A172 (cell line): ENCODE results near the gene AP1M2. TPM values are rescaled to one million over a fixed set of nuclear protein-coding genes. Genes with fewer than 3 reads are reported as not detected.
"Not testable (repeated sequence)": the region's sequence is repeated elsewhere in the genome, so short reads cannot be mapped to it uniquely, and the experiment has no call there.

Experiments used
- DNase-seq: peaks from one replicate; pipeline ENCODE4 v3.0.0-alpha.2; 2015; ENCODE audit warnings: low spot score
- total RNA-seq: library from RNA; depleted of rRNA; stranded (reverse); fragments of >200 nt; shearing (Covaris generic); gene quantifications from 2 replicates; pipeline ENCODE4 v1.2.3, GENCODE V29; 2014

Gene AP1M2
- total RNA-seq, 1 experiment from 2014 or later: 39.4 TPM

DNA sequence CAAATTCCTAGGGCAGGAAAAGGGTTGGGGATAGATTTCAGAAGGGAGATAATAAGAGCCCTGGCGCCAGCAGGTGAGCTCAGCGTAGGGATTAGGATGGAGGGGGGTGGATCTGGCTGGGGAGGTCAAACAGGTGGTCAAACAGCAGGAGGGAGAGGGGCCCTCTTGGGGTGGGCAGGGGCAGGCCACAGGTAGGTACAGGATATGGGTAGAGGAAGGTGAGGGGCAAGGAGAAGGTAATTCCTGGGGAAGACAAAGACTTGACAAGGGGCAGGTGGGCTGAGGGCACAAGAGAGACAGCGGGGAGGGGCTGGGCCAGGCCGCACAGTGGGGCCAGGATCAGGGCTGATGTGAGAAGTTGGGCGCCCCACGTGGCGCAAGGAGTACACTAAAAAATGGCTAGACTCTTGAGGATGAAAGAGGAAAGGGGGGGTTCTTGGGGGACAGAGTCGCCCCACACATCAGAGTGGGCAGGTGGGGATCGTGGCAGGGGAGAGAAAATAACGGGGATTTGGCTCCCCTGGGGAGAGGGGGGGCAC, 22.0 kb downstream of the AP1M2 start:
- peak; percentile 32 for DNase-seq

- no peak for DNase-seq
Observed at GRCh38 chr19:10562609-10563008, 24.5 kb downstream of the AP1M2 start.

DNA sequence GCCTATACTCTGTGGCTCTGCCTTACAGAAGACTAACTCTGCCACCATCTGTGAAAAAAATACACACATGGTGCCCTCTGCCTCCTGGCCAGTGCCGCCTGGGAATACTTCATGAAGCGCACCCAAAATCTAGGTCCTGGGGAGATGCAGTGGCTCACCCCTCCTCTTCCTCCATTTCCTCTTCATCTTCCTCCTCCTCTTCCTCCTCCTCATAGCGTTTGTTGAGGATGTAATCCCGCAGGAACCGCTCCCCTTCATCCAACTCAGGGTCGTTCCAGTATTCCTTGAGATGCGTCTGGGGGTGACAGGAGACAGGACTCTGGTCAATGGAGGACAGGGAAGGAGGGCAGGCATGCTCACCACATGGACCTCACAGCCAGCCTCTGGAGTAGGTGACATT, 27.0 kb downstream of the AP1M2 start:
- DNase-seq: no peak

DNA sequence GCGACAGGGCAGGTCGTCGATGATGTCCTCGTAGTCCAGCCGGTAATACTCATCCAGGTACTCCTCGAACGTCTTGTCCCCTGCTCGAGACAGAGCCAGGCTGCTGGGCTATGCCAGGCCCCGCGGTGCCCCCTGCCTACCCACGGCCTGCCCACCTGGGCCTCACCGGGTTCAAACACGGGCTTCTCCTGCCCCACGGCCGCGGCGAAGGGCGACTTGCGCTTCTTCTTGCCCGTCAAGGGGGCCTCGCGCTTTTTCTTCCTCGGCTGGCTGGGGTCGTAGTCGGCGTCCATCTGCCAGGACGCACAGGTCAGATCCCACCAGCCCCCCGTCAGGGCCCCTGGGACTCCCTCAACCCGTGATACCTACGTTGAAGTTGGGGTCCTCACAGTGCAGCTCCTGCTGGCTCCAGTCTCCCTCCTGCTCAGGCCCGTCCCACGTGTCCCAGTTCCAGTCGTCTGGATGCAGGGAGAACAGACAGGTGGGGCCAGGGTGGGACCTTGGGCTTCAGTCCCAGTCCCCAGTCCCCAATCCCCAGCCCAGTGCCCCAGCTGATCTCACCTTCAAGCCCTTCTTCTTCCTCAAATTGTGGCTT, 29.4 kb downstream of the AP1M2 start:
- no peak for DNase-seq

GRCh38 chr19:10555610-10555973, 31.5 kb downstream of the AP1M2 start:
- no peak for DNase-seq

GRCh38 chr19:10554760-10555609, 32.1 kb downstream of the AP1M2 start:
- no peak for DNase-seq

DNA sequence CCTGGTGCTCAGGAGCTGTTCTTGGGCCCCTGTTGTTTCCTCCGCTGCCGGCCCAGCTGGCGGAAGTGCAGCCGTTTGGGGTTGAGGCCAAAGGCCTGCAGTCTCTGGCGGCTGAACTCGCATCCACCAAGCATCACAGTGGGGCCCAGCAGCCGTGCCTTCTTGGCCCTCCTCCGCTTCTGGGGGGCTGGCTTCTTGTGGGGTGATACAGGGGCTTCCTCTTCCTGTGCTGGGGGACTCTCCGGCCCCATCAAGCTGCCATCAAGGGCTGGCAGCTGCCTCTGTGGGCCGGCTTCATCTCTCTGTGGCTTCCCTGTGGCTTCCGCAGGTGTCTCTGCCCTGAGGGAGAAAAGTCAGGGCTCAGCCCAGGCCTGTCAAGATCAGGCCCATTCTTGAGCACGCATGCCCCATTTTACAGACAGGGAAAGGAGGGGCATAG, 33.1 kb downstream of the AP1M2 start:
- DNase-seq: no peak

DNA sequence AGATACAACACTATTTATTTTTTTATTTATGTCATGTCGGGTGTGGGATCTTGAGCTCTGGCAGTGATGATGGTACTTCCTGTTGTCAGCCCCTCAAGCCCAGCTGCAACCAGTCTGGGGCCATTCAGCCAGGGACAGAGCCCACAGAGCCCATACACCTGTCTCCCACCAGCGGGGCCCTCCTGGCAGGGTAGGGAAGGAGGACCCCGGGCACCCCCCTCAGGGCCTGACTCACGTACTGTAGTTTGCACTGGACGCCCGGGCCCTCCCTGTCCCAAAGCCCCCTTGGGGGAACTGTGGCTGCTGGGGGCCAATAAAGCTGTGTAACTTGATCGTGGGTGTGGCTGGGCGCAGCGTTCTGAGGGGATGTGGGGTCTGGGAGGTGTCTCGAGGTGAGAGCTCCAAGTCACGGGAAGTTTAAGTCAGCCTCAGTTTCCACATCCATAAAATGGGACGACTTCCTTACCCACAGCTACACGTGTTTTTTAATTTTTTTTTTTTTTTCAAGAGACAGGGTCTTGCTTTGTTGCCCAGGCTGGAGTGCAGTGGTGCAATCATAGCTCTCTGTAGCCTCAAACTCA, 33.9 kb downstream of the AP1M2 start:
- DNase-seq: no peak

GRCh38 chr19:10552510-10553053, 34.5 kb downstream of the AP1M2 start:
- peak; percentile 34 for DNase-seq

GRCh38 chr19:10551698-10552301, 35.3 kb downstream of the AP1M2 start:
- peak; percentile 30 for DNase-seq

DNA sequence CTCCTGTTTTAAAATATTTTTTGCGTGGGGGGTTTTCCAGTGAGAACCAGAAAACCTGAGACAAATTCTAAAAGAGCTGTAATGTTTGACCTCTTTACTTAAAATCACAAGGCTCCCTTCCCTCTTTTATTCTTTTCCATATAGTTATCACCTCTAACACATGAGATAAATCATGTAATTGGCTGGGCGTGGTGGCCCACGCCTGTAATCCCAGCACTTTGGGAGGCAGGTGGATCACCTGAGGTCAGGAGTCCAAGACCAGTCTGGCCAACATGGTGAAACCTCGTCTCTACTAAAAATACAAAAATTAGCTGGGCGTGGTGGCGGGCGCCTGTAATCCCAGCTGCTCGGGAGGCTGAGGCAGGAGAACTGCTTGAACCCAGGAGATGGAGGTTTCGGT, 36.1 kb downstream of the AP1M2 start:
- not testable (repeated sequence) for DNase-seq

- no peak for DNase-seq
Observed at GRCh38 chr19:10550336-10550735, 36.8 kb downstream of the AP1M2 start.

DNA sequence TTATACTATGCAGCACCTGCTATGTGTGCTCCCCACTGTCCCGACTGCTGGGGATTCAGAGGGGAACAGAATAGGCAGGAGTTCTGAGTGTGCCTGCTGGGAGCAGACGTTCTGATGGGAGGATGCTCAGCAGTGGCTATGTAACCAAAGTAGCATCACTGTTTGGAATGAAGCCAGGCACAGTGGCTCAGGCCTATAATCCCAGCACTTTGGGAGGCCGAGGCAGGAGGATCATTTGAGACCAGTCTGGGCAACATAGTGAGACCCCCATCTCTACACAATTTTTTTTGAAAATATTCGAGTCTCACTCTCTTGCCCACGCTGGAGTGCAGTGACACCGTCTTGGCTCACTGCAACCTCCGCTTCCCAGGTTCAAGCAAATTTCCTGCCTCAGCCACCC, 37.4 kb downstream of the AP1M2 start:
- no peak for DNase-seq

- DNase-seq: no peak
Observed at GRCh38 chr19:10548746-10549276, 38.3 kb downstream of the AP1M2 start.

GRCh38 chr19:10546817-10547216, 40.3 kb downstream of the AP1M2 start:
- no peak for DNase-seq

- DNase-seq: no peak
Observed at GRCh38 chr19:10544753-10545251, 42.3 kb downstream of the AP1M2 start.

DNA sequence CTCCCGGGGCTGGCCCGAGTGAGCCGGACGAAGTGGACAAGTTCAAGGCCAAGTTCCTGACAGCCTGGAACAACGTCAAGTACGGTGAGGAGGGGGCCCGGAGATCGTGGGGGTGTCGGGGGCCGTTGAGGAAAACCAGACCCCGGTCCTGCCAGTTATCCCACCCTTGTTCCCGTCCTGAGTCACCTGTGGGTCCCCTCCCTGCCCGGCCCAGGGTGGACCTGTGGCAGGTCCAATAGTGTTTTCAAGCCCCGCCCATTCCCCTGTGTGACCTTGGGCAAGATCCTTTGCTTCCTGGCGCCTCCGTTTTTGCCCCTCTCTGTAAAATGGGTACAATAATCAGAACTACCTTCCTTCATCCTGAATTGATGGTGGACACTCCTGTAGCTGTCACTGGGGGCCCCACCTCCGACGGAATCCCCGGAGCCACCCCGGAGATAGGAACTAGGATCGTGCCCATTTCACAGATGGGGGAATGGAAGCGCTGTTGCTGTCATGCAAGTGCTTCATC, 42.8 kb downstream of the AP1M2 start:
- DNase-seq: no peak

- DNase-seq: peak; percentile 53
Observed at GRCh38 chr19:10543420-10544241, 43.5 kb downstream of the AP1M2 start, which contains the start of gene ATG4D. TSS of gene ATG4D (plus strand) at chr19:10543904. CDS start at chr19:10544091, 187 bp downstream.

DNA sequence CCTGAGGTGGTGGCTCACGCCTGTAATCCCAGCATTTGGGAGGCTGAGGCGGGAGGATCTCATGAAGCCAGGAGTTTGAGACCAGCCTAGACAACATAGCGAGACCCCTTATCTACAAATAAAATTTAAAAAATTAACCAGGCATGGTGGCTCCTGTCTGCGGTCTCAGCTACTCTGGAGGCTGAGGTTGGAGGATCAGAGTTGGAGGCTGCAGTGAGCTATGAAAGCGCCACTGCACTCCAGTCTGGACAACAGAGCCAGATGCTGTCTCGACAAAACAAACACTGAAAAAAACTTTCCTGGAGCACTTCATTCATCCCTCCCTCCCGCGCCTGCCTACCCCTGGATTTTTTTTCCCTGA, 44.1 kb downstream of the AP1M2 start:
- no peak for DNase-seq

DNA sequence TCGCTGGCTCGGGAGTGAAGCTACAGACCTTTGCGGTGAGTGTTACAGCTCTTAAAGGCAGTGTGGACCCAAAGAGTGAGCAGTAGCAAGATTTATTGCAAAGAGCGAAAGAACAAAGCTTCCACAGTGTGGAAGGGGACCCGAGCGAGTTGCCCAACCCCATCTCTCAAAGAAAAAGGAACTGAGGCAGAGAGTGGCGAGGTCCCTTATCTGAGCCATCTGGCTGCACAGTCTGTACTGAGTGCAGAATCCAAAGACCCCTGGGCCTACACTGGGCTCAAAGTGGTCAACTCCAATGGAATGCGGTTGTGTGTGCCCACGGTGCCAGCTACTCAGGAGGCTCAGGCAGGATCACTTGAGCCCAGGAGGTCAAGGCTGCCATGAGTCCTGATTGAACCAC, 48.1 kb downstream of the AP1M2 start:
- DNase-seq: not testable (repeated sequence)
